Measurements from ENCODE around the gene KDM4C. TPM values are rescaled to one million over a fixed set of nuclear protein-coding genes. Genes with fewer than 3 reads are reported as not detected.

The KDM4C gene
- total RNA-seq, 1 experiment from 2014 or later, result 4.8 TPM

DNA sequence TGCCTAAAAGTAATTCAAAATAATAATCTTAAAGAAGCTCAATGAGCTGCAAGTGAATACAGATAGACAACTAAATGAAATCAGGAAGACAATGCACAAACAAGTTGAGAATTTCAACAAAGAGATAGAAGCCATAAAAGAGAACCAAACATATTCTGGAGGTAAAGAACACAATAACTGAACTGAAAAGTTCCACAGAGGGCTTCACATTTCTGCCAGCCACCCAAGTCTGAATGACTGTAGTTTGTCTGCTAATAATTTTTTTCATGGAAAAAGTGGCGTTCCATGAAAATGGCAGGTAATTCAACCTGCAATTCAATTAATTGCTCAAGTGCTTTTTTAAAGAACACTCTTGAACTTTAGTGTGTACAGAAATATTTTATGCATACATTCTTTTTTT, 251.3 kb downstream of the KDM4C start:
- Histone ChIP-seq H3K4me3 (ENCODE audit: low read depth, low read length, poor library complexity, severe bottlenecking) (no peak overlapping the region), H3K4me1 (ENCODE audit: insufficient read depth, low read length, poor library complexity, severe bottlenecking) (no peaks in the 10 kb centered on the region), H3K36me3 (ENCODE audit: insufficient read depth, low read length, poor library complexity, severe bottlenecking) (no peaks in the 10 kb centered on the region), H3K9me3 (ENCODE audit: low read depth, low read length, poor library complexity, severe bottlenecking) (no peaks in the 10 kb centered on the region), H3K27me3 (replicated peaks; ENCODE audit: insufficient read depth, low read depth, low read length, poor library complexity) (no peaks in the 10 kb centered on the region), H3K27ac (ENCODE audit: low read depth, low read length, poor library complexity, severe bottlenecking) (no peak overlapping the region)
- no TSS peak for BruUV-seq (replicated peaks)
- DNase-seq (ENCODE audit: low spot score), result no peak
- intact Hi-C loops (cut with micrococcal nuclease; ENCODE audit: unreplicated experiment), result no loop called here
- POLR2A ChIA-PET (ENCODE audit: low non-redundant PET), result no interaction called here
- CTCF ChIA-PET, result no interaction called here
- no peak for TF ChIP-seq EZH2 (IDR thresholded peaks at IDR 0.05; ENCODE audit: borderline replicate concordance, low read depth, low read length, poor library complexity, severe bottlenecking)
- TF ChIP-seq, protein P1, sequence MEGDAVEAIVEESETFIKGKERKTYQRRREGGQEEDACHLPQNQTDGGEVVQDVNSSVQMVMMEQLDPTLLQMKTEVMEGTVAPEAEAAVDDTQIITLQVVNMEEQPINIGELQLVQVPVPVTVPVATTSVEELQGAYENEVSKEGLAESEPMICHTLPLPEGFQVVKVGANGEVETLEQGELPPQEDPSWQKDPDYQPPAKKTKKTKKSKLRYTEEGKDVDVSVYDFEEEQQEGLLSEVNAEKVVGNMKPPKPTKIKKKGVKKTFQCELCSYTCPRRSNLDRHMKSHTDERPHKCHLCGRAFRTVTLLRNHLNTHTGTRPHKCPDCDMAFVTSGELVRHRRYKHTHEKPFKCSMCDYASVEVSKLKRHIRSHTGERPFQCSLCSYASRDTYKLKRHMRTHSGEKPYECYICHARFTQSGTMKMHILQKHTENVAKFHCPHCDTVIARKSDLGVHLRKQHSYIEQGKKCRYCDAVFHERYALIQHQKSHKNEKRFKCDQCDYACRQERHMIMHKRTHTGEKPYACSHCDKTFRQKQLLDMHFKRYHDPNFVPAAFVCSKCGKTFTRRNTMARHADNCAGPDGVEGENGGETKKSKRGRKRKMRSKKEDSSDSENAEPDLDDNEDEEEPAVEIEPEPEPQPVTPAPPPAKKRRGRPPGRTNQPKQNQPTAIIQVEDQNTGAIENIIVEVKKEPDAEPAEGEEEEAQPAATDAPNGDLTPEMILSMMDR (conservative IDR thresholded peaks at IDR 0.05; ENCODE audit: low read depth, low read length), result no peak

DNA sequence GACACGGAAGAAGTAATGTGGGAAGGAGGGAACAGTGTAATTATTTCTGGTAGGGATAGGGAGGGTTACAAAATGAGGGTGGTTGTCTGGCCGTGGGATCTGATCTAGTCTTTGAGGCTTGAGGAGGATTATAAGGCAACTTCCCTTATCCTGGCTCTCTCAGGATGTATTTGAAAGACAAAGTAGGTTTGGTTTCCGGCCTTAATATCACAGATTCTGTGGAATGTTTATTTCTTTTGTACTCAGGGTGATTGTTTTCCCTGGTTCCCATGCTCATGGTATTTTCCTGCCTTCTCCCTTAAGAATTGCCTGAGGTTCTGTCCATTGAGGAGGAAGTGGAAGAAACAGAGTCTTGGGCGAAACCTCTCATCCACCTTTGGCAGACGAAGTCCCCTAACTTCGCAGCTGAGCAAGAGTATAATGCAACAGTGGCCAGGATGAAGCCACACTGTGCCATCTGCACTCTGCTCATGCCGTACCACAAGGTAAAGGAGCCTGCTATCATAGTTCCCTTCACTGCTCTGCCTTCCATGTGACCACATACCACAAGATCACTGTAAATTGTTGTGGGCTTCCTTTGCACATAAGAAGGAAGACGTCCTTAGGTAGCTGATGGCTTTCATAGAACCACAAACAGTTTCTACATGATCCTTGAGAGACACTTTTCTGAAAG, 253.8 kb downstream of the KDM4C start:
- Histone ChIP-seq H3K4me1 (ENCODE audit: insufficient read depth, low read length, poor library complexity, severe bottlenecking) (no peaks in the 10 kb centered on the region), H3K4me3 (ENCODE audit: low read depth, low read length, poor library complexity, severe bottlenecking) (no peak overlapping the region), H3K27ac (ENCODE audit: low read depth, low read length, poor library complexity, severe bottlenecking) (no peak overlapping the region), H3K9me3 (ENCODE audit: low read depth, low read length, poor library complexity, severe bottlenecking) (no peaks in the 10 kb centered on the region), H3K36me3 (ENCODE audit: insufficient read depth, low read length, poor library complexity, severe bottlenecking) (no peaks in the 10 kb centered on the region), H3K27me3 (replicated peaks; ENCODE audit: insufficient read depth, low read depth, low read length, poor library complexity) (no peaks in the 10 kb centered on the region)
- CTCF ChIA-PET, result no interaction called here
- TF ChIP-seq, protein P1 (conservative IDR thresholded peaks at IDR 0.05; ENCODE audit: low read depth, low read length), result no peak
- TF ChIP-seq EZH2 (IDR thresholded peaks at IDR 0.05; ENCODE audit: borderline replicate concordance, low read depth, low read length, poor library complexity, severe bottlenecking), result no peak
- POLR2A ChIA-PET (ENCODE audit: low non-redundant PET), result no interaction called here
- intact Hi-C loops (cut with micrococcal nuclease; ENCODE audit: unreplicated experiment), result loop anchor here (2.0 kb wide), 1 partner anchor 13 kb away; no protein-coding TSS in a partner anchor
- DNase-seq (ENCODE audit: low spot score), result no peak
- no TSS peak for BruUV-seq (replicated peaks)

DNA sequence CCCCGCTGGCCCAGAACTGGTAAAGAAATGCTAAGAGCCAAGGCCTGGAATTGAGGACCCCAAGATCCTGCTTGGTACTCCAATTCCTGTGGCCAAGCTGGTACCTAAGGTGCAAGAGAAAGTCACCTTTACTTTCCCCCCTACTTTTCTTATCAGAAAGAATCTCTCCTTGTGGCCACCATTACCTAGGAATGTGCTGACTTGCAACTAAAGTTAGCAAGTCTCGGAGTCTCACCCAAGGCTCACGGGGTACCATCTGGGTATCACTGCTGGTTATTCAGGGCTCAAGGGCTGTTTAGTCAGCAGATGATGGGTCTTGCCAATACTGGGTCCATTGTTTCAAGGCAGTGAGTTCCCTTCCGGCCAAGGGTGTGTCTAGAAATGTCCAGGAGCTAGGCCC, 270.2 kb downstream of the KDM4C start:
- CTCF ChIA-PET, result no interaction called here
- BruUV-seq (replicated peaks), result no TSS peak
- H3K4me3 ChIP-seq (ENCODE audit: low read depth, low read length, poor library complexity, severe bottlenecking), result no peak overlapping the region
- DNase-seq (ENCODE audit: low spot score), result no peak
- POLR2A ChIA-PET (ENCODE audit: low non-redundant PET), result no interaction called here
- no peak overlapping the region for H3K27ac ChIP-seq (ENCODE audit: low read depth, low read length, poor library complexity, severe bottlenecking)
- no peaks in the 10 kb centered on the region for H3K27me3 ChIP-seq (replicated peaks; ENCODE audit: insufficient read depth, low read depth, low read length, poor library complexity)
- intact Hi-C loops (cut with micrococcal nuclease; ENCODE audit: unreplicated experiment), result no loop called here
- TF ChIP-seq, protein P1 (conservative IDR thresholded peaks at IDR 0.05; ENCODE audit: low read depth, low read length), result no peak
- TF ChIP-seq EZH2 (IDR thresholded peaks at IDR 0.05; ENCODE audit: borderline replicate concordance, low read depth, low read length, poor library complexity, severe bottlenecking), result no peak
- H3K9me3 ChIP-seq (ENCODE audit: low read depth, low read length, poor library complexity, severe bottlenecking), result no peaks in the 10 kb centered on the region
- H3K36me3 ChIP-seq (ENCODE audit: insufficient read depth, low read length, poor library complexity, severe bottlenecking), result no peaks in the 10 kb centered on the region
- no peaks in the 10 kb centered on the region for H3K4me1 ChIP-seq (ENCODE audit: insufficient read depth, low read length, poor library complexity, severe bottlenecking)
